ENCODE measurements around the gene SPOCK1. TPM values are rescaled to one million over a fixed set of nuclear protein-coding genes. Genes with fewer than 3 reads are reported as not detected.

Gene SPOCK1
- total and polyA plus RNA-seq, 4 donors, result 0.07 to 0.18 (median 0.17) TPM; not detected in 1

GRCh38 chr5:137240285-137240684 is 258.8 kb downstream of the SPOCK1 start:
- TF ChIP-seq GABPA (IDR thresholded peaks at IDR 0.05 in 1 of 2, conservative IDR thresholded peaks at IDR 0.05 in 1 of 2) (no peak), NR2F2 (IDR thresholded peaks at IDR 0.05) (no peak), RXRA (IDR thresholded peaks at IDR 0.05) (no peak), HNF4A (conservative IDR thresholded peaks at IDR 0.05) (no peak)
- DNase-seq (ENCODE audit: low spot score), result no peak
- H3K27me3 ChIP-seq (ENCODE audit: control insufficient read depth in 4 of 4, insufficient read depth in 4 of 4, low read length in 3 of 4), result peaks cover 0 to 2% (median 0%) of the 10 kb centered on the region in 4 donors

GRCh38 chr5:137236849-137237507 is 262.1 kb downstream of the SPOCK1 start:
- Histone ChIP-seq H3K27ac (ENCODE audit: low read depth in 1 of 2, low read length in 2 of 2) (no peak overlapping the region), H3K27me3 (ENCODE audit: control insufficient read depth in 4 of 4, insufficient read depth in 4 of 4, low read length in 3 of 4) (peaks cover 0 to 2% (median 0%) of the 10 kb centered on the region in 4 donors), H3K4me3 (ENCODE audit: low read depth in 1 of 3, low read length in 3 of 3) (no peak overlapping the region), H3K36me3 (ENCODE audit: control insufficient read depth in 4 of 4, insufficient read depth in 3 of 4, low read depth in 1 of 4, low read length in 3 of 4) (no peaks in the 10 kb centered on the region), H3K9ac (ENCODE audit: low read depth in 1 of 2, low read length in 2 of 2) (no peak overlapping the region), H3K4me1 (ENCODE audit: control insufficient read depth in 4 of 4, insufficient read depth in 4 of 4, low read length in 3 of 4) (no peaks in the 10 kb centered on the region), H3K9me3 (ENCODE audit: control insufficient read depth in 4 of 4, low read length in 3 of 4) (no peaks in the 10 kb centered on the region)
- 86% methylated on average over 5 of the region's 5 CpGs for WGBS
- no peak for DNase-seq (ENCODE audit: low spot score)
- TF ChIP-seq RAD21 (IDR thresholded peaks at IDR 0.05) (no peak), GABPA (IDR thresholded peaks at IDR 0.05 in 1 of 2, conservative IDR thresholded peaks at IDR 0.05 in 1 of 2) (no peak), FOXA2 (IDR thresholded peaks at IDR 0.05) (no peak), JUND (IDR thresholded peaks at IDR 0.05) (no peak), HNF4A (conservative IDR thresholded peaks at IDR 0.05) (no peak), CTCF (IDR thresholded peaks at IDR 0.05; ENCODE audit: low read depth, low read length, missing input control) (no peak), TAF1 (conservative IDR thresholded peaks at IDR 0.05) (no peak), HNF4G (IDR thresholded peaks at IDR 0.05) (no peak)
- TF ChIP-seq, protein P1, sequence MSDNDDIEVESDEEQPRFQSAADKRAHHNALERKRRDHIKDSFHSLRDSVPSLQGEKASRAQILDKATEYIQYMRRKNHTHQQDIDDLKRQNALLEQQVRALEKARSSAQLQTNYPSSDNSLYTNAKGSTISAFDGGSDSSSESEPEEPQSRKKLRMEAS (IDR thresholded peaks at IDR 0.05), result no peak

More at GRCh38 chr5:137240285-137240684, 258.8 kb downstream of the SPOCK1 start:
- Histone ChIP-seq H3K4me3 (ENCODE audit: low read depth in 1 of 3, low read length in 3 of 3) (no peak overlapping the region), H3K36me3 (ENCODE audit: control insufficient read depth in 4 of 4, insufficient read depth in 3 of 4, low read depth in 1 of 4, low read length in 3 of 4) (no peaks in the 10 kb centered on the region), H3K9ac (ENCODE audit: low read depth in 1 of 2, low read length in 2 of 2) (no peak overlapping the region), H3K27ac (ENCODE audit: low read depth in 1 of 2, low read length in 2 of 2) (no peak overlapping the region), H3K9me3 (ENCODE audit: control insufficient read depth in 4 of 4, low read length in 3 of 4) (no peaks in the 10 kb centered on the region), H3K4me1 (ENCODE audit: control insufficient read depth in 4 of 4, insufficient read depth in 4 of 4, low read length in 3 of 4) (no peaks in the 10 kb centered on the region)
- WGBS, result 53% methylated on average over 2 of the region's 2 CpGs

GRCh38 chr5:137236252-137236651 is 262.9 kb downstream of the SPOCK1 start:
- Histone ChIP-seq H3K4me1 (ENCODE audit: control insufficient read depth in 4 of 4, insufficient read depth in 4 of 4, low read length in 3 of 4) (no peaks in the 10 kb centered on the region), H3K27ac (ENCODE audit: low read depth in 1 of 2, low read length in 2 of 2) (no peak overlapping the region), H3K4me3 (ENCODE audit: low read depth in 1 of 3, low read length in 3 of 3) (no peak overlapping the region), H3K9ac (ENCODE audit: low read depth in 1 of 2, low read length in 2 of 2) (no peak overlapping the region), H3K9me3 (ENCODE audit: control insufficient read depth in 4 of 4, low read length in 3 of 4) (no peaks in the 10 kb centered on the region), H3K36me3 (ENCODE audit: control insufficient read depth in 4 of 4, insufficient read depth in 3 of 4, low read depth in 1 of 4, low read length in 3 of 4) (no peaks in the 10 kb centered on the region), H3K27me3 (ENCODE audit: control insufficient read depth in 4 of 4, insufficient read depth in 4 of 4, low read length in 3 of 4) (peaks cover 0 to 2% (median 0%) of the 10 kb centered on the region in 4 donors)
- 38% methylated on average over 2 of the region's 2 CpGs for WGBS
- no peak for DNase-seq (ENCODE audit: low spot score)
- TF ChIP-seq REST (IDR thresholded peaks at IDR 0.05), result no peak
- TF ChIP-seq FOXA1 (IDR thresholded peaks at IDR 0.05), result no peak
- TF ChIP-seq, protein P1 (IDR thresholded peaks at IDR 0.05), result no peak
- TF ChIP-seq CTCF (IDR thresholded peaks at IDR 0.05; ENCODE audit: low read depth, low read length, missing input control), result no peak
- TF ChIP-seq GABPA (IDR thresholded peaks at IDR 0.05 in 1 of 2, conservative IDR thresholded peaks at IDR 0.05 in 1 of 2), result no peak
- no peak for TF ChIP-seq TAF1 (conservative IDR thresholded peaks at IDR 0.05)
- TF ChIP-seq YY1 (IDR thresholded peaks at IDR 0.05), result no peak
- TF ChIP-seq HNF4G (IDR thresholded peaks at IDR 0.05), result no peak
- no peak for TF ChIP-seq ZBTB33 (IDR thresholded peaks at IDR 0.05)
- no peak for TF ChIP-seq RAD21 (IDR thresholded peaks at IDR 0.05)
- TF ChIP-seq JUND (IDR thresholded peaks at IDR 0.05), result no peak
- TF ChIP-seq SP1 (IDR thresholded peaks at IDR 0.05), result no peak
